ENCODE data around the gene DGCR2. TPM values are rescaled to one million over a fixed set of nuclear protein-coding genes. Genes with fewer than 3 reads are reported as not detected.

The DGCR2 gene
- total and polyA plus RNA-seq, 12 donors: 24.3 to 70.1 (median 51.9) TPM

DNA sequence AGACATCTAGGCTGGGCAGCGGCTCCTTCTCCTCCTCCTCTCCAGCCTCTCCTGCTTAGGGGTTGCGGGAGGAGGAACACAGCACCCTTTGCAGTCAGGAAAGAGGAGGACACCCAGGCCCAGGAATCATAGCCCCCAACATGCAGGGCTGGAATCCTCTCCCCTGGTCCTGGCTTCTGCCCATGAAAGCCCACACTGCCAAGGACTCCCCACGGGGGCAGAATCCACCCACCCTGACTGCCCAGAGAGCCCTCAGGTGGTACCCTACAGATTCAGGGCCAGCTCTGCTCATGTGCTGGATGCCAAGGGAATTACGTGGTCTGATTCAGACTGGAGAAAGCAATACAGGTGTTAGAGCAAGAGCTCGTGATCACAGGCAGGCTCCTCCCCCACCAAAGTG, 17.8 kb upstream of the DGCR2 start:
- H3K36me3 ChIP-seq (replicated peaks in 1 of 2): peaks cover 0 to 75% of the 10 kb centered on the region in 2 donors
- TF ChIP-seq CTCF (IDR thresholded peaks at IDR 0.05) (no peak), POLR2A (IDR thresholded peaks at IDR 0.05) (no peak)
- intact Hi-C loops (cut with DNase I): loop anchor here in 1 of 2 donors (10.0 kb wide), 1 partner anchor 495 kb away; no protein-coding TSS in a partner anchor
- no peaks in the 10 kb centered on the region for H3K9me3 ChIP-seq (replicated peaks in 1 of 3)
- WGBS, 4 donors: 92 to 96% (median 94%) methylated on average over 3 to 5 of the region's 5 CpGs
- no peak overlapping the region for H3K4me3 ChIP-seq
- no peak for DNase-seq
- H3K27me3 ChIP-seq: no peaks in the 10 kb centered on the region
- no peak overlapping the region for H3K27ac ChIP-seq
- peaks cover 7 to 10% of the 10 kb centered on the region in 2 donors for H3K4me1 ChIP-seq (replicated peaks in 1 of 2)

- intact Hi-C loops (cut with DNase I): no loop called here
- TF ChIP-seq CTCF (IDR thresholded peaks at IDR 0.05): no peak
- TF ChIP-seq POLR2A (IDR thresholded peaks at IDR 0.05): no peak
These were observed 16.8 kb upstream of the DGCR2 start for GRCh38 chr22:19139001-19139356.

DNA sequence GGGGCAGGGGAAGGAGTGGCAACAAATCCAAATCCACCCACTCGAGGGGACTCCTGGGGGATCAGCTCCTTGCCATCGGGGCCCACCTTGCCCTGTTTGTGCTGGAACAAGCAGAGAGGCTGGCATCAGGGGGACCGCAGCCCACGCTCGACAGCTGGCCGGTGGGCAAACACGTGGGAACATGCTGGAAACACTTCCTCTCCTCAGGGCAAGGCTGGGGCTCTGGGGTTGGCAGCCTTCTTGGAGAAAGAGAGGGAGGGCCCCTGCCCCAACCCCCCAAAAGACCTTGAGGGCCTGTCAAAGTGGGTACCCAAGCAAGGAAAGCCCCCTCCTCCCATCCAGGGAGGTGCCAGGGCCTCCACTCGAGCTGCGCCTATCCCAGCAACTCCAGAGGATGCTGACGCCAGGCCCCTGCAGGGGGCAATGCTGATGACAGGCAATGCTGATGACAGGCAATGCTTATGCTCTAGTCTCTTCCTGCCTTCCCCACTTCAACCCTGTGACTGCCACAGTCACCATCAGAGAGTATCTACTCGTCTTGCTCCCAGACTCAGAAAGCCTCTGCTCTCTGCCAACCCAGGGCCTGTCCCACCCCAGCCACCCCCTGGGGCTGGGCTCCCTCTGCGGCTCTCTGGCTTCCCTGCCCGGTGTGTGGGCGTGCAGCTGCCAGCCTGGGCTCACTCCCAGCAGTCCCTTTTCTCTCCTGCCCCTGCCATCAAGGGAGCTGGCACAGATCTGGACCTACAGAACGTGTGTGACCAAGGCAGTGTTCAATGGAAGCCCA, 16.2 kb upstream of the DGCR2 start:
- no peaks in the 10 kb centered on the region for H3K27me3 ChIP-seq
- intact Hi-C loops (cut with DNase I): no loop called here
- no peak overlapping the region for H3K4me3 ChIP-seq
- DNase-seq: no peak
- peaks cover 1 to 4% of the 10 kb centered on the region in 2 donors for H3K4me1 ChIP-seq (replicated peaks in 1 of 2)
- H3K36me3 ChIP-seq (replicated peaks in 1 of 2): peaks cover 0 to 90% of the 10 kb centered on the region in 2 donors
- H3K27ac ChIP-seq: no peak overlapping the region
- 89 to 98% (median 90%) methylated on average over 8 to 15 of the region's 15 CpGs for WGBS, 4 donors
- TF ChIP-seq POLR2A (IDR thresholded peaks at IDR 0.05) (no peak), CTCF (IDR thresholded peaks at IDR 0.05) (no peak)
- H3K9me3 ChIP-seq (replicated peaks in 1 of 3): no peaks in the 10 kb centered on the region

More at GRCh38 chr22:19139001-19139356, 16.8 kb upstream of the DGCR2 start:
- WGBS, 4 donors: 87 to 97% (median 94%) methylated on average over 5 to 9 of the region's 9 CpGs
- peaks cover 7 to 9% of the 10 kb centered on the region in 2 donors for H3K4me1 ChIP-seq (replicated peaks in 1 of 2)
- H3K9me3 ChIP-seq (replicated peaks in 1 of 3): no peaks in the 10 kb centered on the region
- no peak overlapping the region for H3K4me3 ChIP-seq
- H3K27me3 ChIP-seq: no peaks in the 10 kb centered on the region
- H3K36me3 ChIP-seq (replicated peaks in 1 of 2): peaks cover 0 to 85% of the 10 kb centered on the region in 2 donors
- DNase-seq: no peak
- H3K27ac ChIP-seq: no peak overlapping the region

DNA sequence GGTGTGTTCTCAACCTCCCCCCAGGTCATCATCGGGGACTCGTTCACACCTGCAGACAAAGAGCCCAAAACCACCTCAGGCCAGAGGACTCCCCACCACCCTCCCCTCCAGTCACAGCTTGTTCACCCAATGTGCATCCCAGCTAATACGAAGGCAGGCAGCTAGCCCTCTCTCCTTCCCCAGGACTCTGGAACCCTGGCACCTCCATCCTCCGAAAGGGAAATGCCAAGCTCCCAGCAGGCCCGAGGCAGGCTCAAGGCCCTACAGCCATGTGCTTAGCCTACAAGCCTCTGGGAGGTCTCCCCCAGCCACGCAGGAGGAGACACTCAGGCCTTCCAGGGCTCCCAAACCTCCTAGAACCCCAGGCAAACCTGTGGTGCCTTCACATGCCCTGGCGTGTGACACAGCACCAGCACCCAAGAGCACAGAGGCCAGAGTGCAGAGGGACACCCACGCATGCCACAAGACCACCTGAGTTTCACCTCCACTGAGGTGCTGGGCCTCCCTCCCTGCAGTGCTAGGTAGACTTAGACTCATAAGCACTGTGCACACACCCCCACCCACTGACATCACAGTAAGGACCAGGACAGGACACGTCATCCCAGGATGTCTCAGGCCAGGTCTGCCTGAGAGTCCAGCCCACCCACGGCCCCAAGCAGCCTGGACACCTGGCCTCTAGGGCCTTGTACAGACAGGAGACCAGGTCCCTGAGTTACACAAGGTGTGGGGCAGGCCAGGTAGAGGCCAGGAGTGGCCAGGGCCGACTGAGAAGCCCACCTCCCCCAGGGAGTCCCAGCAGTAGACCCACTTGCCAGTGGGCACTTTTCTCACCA, 15.4 kb upstream of the DGCR2 start:
- Histone ChIP-seq H3K4me1 (replicated peaks in 1 of 2) (no peaks in the 10 kb centered on the region), H3K27ac (no peak overlapping the region), H3K36me3 (replicated peaks in 1 of 2) (peaks cover 0 to 93% of the 10 kb centered on the region in 2 donors), H3K9me3 (replicated peaks in 1 of 3) (no peaks in the 10 kb centered on the region), H3K4me3 (no peak overlapping the region), H3K27me3 (no peaks in the 10 kb centered on the region)
- intact Hi-C loops (cut with DNase I): no loop called here
- WGBS, 4 donors: 90 to 98% (median 92%) methylated on average over 7 to 11 of the region's 11 CpGs
- TF ChIP-seq POLR2A (IDR thresholded peaks at IDR 0.05) (no peak), CTCF (IDR thresholded peaks at IDR 0.05) (no peak)
- no peak for DNase-seq

Data from adrenal gland (tissue), 12 donors.